ENCODE measurements around the gene ATP5F1E.

The ATP5F1E gene

DNA sequence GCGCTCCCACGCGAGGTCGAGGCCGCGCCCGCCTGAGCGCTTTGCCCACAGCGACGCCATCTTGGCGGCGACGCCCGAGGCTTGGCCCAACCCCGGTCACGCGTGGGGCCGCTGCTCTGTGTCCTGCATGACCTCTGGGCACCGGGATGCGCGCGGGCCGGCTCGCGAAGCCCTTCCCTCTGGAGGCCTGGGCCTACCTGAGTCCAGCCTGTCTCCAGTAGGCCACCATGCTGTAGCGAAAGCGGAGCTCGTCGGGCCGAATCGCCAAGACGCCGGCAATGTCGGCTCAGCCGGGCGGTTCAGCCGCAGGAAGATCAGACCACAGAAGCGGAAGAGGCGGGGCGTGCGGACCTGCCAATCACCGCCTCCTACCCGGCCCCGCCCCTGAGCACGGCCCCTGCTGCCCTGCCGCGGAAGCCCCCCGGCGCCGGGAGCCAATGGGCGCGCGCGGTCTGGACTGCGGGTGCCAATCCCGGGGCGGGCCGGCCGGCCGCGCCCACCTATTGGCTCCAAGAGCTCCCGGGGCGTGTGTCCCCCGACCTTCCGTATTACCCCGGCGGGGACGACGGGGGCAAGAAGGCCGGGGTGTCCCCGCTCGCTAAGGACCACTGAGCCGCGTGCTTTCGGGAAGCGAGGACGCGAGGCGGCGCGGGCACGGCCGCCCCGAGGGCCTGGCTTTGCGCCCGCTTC lies at the start of gene ATP5F1E:
Gene ATP5F1E, minus strand, starts transcription at position 313 of the 690 bp plus-strand sequence. Its CDS starts 84 bp downstream, at position 229.
- DNase-seq, result peak; percentile 94

GRCh38 chr20:59081036-59081435 lies 48.9 kb upstream of the ATP5F1E start:
- DNase-seq, result no peak

DNA sequence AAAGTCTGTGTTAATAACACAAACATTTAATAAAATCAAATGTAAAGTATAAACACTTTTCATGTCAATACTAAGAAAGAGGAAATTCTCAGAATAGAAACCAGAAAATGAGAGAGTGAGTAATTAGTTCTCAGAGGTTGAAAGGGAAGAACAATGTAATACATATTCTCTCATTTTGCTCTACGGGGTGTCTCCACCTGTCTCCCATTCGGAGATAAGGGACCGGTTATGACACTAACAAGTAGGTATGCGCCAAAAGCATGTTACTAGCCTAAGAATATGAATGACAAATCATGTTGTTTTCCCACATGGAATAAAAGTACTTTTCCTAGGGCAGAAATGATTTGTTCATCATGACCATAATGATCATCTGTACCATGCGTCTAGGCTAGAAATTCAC lies 46.1 kb upstream of the ATP5F1E start:
- DNase-seq, result no peak

- DNase-seq, result no peak
Measured at GRCh38 chr20:59077705-59078104, 45.6 kb upstream of the ATP5F1E start.

GRCh38 chr20:59075934-59076508 lies 43.9 kb upstream of the ATP5F1E start:
- no peak for DNase-seq

DNA sequence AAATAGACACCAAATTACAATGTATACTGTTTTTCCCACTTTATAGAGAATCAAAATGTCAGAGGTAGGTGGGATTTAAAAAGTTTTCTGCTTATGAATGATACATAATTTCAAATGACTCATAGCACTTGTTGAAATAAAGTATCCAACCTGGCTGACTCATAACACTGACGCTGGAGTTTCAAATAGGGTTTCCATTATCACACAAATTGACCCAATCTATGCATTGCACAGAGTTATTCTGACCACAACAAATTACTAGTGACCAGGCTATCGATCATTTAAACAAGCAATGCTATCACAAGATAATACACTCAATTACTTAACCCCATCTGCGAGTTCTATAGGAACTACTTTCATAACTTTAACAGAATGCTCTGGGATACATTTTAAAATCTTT lies 42.3 kb upstream of the ATP5F1E start:
- DNase-seq, result no peak

DNA sequence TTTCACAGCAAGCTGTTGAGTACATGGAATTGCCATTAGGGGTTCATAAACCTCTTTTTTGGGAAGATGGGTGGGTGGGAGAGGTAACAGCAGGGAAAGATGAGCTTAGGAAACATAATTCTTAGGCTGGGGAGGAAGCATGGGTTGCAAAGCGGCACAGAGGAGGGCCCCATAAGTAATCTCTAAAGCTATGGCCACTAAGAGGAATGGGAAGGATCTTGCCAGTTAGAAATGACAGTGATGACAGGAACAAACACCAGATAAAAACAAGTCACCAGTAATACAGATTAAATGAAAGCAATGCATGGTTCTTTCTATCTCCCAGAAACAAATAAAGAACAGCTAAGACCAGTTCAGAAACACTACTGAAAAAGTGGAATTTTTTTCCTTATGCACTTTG lies 41.4 kb upstream of the ATP5F1E start:
- no peak for DNase-seq

DNA sequence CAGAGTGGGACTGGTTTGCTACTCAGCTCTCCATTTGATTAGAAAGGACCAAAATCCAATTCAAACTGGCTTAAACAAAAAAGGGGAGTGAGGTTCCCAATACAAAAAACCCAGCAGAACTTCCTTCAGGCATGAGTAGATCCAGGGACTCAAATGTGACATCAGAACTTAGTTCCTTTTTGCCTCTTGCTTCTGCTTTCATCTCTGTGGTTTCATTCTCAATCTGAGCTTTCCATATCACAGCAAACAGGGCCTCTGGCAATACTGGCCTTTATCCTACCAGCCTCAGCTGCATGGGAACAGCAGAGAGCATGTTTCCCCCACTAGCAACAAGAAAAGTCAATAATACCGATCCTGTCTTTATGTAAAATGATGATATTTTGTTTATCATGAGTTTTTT lies 39.1 kb upstream of the ATP5F1E start:
- DNase-seq, result no peak

- no peak for DNase-seq
Measured at GRCh38 chr20:59069026-59069425, 36.9 kb upstream of the ATP5F1E start.

GRCh38 chr20:59068534-59068933 lies 36.4 kb upstream of the ATP5F1E start:
- DNase-seq, result no peak

GRCh38 chr20:59064214-59064722 lies 32.1 kb upstream of the ATP5F1E start:
- peak; percentile 78 for DNase-seq

DNA sequence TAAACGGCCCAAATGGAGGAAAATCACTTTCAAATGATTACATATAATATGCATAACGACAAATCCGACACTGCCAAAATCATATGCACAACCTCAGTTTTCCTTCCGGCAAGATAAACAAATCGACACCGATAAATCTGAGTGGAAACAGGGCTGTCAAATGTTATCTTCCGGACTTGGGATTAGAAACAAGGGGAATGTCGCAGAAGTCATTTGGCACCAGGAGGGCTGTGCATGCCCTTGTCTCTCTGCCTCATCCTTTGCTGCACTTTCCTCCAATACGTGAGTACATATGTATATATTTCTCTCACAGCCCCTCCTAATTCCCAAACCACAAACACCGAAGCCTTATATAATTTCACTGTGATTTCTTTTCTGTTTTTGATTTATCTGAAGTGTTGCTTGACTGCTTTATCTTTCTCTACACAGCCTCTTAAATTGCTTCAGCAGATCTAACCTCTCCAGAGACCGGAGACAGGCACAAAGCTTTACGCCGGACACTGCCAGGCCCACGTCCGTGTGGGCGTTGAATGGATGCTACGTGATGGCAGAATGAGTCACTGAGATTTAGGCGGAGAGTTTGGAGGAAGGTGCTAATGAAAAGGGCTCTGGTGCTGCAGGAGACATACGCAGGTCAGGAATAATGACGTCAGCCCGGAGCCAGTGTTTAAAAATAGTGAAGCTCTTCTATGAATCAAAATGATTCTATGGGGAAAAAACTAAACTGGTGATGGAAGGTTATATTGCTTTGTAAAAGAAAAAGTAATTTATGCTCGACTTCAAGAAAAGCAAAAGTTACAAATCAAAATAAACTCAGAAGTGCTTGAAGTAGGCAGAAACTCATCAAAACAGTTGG lies 31.5 kb upstream of the ATP5F1E start:
- no peak for DNase-seq

DNA sequence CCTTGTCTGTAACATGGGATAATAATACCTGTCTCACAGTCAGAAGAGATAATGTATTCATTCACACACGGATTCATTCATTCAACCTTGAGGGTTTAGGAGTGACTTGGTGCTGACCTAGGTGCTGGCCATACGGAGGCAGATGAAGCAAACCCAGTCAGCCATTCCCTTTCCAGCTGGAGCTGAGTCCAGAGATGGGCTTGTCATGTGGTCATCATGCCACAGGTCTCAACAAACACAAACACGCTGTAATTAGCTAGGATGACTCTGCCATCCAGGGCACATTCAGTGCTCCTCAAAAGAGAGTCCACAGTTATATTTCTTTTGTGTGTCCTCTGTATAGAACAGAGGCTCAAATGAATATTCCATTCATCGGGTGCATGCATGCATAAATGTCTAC lies 29.9 kb upstream of the ATP5F1E start:
- DNase-seq, result no peak

DNA sequence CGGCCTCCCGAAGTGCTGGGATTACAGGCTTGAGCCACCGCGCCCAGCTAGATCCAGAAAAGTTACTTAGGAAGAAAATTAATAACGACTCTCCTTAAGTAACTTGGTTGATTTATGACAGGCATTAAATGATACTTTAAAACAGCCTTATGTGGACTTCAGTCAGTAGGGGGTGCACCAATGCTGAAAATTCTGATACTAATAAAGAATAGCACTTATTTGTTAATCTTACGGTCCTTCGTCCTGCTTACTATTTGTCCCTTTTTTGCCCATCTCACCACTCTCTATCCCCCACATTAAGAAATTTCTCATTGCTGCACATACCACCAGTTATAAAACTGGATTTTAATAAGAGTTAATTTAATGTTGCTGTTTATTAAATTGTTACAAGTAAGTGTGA lies 23.2 kb upstream of the ATP5F1E start:
- no peak for DNase-seq

DNA sequence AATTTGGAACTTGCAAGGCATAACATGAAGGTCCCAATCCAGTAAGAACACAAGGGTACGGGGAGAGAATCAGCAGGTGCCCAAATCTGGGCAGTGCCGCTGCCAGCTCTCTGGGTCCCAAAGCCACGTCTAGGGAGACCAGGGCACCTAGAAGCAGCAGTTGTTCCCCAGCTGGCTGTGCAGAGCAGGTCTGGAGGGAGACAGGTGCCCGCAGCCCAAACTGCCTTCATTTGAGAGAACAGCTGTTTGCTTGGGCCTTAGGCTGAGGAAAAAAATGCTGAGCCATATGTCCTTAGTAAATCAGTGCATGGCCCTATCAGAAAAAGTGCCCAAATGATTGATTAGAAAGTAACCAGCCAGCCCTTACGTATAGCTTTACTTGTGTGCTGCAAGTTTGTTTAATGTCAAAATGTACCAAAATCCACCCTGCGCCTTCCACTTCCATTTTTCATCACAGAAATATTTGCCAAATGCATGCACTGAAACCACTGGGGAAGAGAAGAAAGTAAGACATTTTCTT lies 19.6 kb upstream of the ATP5F1E start:
- no peak for DNase-seq

DNA sequence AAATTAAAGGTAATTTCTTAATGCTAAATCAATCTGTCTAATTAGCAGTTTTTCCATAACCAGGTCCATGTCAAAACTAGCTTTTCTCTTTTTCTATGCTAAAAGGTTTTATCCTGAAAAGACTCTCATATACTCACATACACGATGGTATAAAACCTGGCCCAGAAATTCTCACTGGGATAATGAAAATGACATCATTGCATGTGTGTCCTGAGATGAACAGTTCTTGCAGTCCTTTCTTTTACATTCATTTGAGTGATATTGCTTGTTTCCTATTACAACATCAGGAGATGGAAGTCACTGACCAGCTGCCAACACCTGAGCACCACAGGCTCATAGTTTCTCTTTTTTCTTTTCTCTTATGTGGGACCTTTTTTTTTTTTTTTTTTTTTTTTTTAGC lies 18.3 kb upstream of the ATP5F1E start:
- no peak for DNase-seq

GRCh38 chr20:59048681-59049030 lies 16.5 kb upstream of the ATP5F1E start:
- DNase-seq, result no peak

GRCh38 chr20:59047938-59048680 lies 16.0 kb upstream of the ATP5F1E start:
- DNase-seq, result no peak

DNA sequence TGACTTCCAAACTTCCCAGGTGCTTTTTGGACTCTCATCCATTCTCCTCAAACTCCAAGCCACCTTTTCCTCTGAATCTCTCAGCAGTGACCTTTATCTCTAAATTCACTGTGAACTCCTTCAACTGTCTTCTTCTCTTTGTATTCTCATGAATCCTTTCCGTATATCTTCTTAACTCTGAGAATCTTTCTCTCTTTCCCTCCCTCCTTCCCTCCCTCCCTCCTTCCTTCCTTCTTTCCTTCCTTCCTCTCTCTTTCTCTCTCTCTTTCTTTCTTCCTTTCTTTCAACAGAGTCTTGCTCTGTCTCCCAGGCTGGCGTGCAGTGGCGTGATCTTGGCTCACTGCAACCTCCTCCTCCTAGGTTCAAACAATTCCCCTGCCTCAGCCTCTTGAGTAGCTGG lies 14.7 kb upstream of the ATP5F1E start:
- DNase-seq, result no peak

DNA sequence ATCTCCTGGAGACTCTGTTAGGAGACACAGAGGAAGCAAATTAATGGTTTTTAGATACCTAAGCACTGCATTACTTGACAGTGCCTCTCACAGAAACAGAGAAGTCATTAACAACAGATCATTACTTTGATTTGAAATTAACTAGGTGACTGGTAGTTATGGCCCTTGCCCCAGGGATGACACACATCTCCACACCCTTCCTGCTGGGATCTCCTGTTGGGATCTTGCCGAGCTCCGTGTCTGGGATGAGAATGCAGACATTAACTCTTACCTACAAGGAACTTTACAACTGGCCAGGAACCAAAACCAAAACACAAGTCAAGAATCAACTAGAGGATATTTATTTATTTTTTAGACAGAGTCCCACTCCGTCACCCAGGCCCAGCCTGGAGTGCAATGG lies 12.7 kb upstream of the ATP5F1E start:
- no peak for DNase-seq

GRCh38 chr20:59044295-59044694 lies 12.2 kb upstream of the ATP5F1E start:
- no peak for DNase-seq

GRCh38 chr20:59043698-59044097 lies 11.6 kb upstream of the ATP5F1E start:
- no peak for DNase-seq
